GM19468 (cell line): ENCODE measurements around the gene MAP4K2.
"Not testable (repeated sequence)": the region's sequence is repeated elsewhere in the genome, so short reads cannot be mapped to it uniquely, and the experiment has no call there.

Experiments used
- ATAC-seq: cut with Tn5 transposase; IDR thresholded peaks from one replicate; pipeline ENCODE4 v1.9.1; 2021; ENCODE audit warnings: mild to moderate bottlenecking, moderate library complexity, moderate number of reproducible peaks; ENCODE audit not compliant: unreplicated experiment; ENCODE audit errors: extremely low read depth

MAP4K2 gene

DNA sequence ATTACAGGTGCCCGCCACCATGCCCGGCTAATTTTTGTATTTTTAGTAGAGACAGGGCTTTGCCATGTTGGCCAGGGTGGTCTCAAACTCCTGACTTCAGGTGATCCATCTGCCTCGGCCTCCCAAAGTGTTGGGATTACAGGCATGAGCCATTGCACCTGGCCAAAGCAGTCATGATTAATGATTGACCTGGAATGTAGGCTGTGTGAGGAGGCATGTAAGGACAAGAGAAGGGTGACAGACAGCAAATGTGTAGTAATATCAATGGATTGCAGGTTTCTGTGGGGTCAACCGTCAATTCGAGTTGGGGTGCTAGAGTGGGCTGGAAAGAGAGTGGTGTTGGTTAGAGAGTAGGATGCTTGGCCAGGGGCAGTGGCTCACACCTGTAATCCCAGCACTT is 12.4 kb upstream of the MAP4K2 start:
- ATAC-seq = not testable (repeated sequence)

DNA sequence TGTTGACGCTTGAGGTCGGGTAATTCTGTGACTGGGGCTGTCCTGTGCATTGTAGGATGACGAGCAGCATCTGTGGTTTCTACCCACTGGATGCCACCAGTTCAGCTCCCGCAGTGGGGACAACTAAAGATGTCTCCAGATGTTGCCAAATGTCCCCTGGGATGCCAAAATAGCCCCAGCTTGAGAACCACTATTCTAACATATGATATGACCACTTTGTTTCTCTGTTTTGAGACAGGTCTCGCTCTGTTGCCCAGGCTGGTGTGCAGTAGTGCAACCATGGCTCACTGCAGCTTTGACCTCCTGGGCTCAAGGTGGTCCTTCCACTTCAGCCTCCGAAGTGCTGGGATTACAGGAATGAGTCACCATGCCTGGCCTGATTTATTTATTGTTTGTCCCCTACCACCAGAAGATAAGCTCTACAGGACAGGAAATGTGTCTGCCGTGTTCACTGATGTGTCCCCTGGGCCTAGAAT is 11.7 kb upstream of the MAP4K2 start:
- no peak for ATAC-seq

DNA sequence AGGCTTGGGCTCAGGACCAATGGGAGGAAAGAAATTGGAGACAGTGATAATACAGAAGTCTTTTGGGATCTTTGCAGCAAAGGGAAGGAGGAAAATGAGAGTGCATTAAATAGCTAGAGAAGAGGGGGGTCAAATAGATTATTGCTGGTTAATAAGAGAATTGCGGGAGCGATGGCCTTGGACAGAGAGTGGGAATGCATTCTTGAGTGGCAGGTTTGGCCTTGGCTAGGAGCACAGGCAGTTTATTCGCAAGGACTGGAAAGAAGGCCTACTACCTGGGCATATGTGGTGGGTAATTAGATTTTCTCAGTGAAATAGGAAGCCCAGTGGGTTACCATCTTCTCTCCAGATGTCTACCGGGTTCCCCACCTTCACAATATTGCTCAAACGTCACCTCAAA is 10.8 kb upstream of the MAP4K2 start:
- ATAC-seq = no peak

DNA sequence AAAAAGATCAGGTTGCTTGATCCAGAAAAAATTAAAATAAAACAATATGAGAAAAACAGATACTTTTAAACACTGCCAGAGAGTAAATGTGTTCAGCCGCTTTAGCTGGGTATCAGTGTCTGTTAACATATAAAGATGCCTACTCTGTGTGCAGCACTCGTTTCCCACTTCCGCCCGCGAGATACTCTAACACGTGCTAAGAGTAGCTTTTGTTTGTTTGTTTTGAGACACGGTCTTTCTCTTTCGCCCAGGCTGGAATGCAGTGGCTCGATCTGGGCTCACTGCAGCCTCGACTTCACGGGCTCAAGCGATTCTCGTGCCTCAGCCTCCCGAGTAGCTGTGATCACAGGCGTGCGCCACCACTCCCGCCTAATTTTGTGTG is 7.9 kb upstream of the MAP4K2 start:
- no peak for ATAC-seq

DNA sequence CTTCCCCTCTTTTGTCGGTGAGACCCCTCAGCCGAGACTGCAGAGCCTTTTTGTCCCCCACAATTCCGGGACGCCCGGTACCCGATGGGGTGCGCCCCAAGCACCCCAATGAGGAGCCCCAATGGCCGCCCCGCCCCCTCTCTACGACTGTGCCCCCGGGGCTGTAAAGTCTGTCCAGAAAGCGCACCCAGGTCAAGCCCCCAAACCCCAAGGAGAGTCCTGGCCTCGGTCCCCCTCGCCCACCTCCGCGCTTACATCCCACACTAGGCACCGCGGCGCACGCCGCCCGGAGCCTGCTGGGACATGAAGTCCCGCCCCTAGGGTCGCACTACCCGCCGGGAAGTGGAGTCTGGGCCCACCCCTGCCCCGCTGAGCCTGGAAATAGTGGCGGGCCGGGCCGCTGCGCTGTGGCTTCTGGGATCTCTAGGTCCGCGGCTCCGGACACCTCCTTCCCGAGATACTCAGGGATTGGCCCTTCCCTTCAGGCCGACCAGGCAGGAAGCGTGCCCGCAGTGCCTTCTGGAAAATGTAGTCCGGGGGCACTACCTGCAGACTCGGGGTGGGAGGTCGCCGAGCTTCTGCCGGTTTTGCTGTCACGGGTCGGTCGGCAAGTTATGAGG is 7.4 kb upstream of the MAP4K2 start, which contains the start of gene MEN1:
MEN1 (minus strand) TSS at position 281 of the 620 bp plus-strand sequence. CDS start 442 bp downstream, outside the sequence.
- ATAC-seq = peak; percentile 20

DNA sequence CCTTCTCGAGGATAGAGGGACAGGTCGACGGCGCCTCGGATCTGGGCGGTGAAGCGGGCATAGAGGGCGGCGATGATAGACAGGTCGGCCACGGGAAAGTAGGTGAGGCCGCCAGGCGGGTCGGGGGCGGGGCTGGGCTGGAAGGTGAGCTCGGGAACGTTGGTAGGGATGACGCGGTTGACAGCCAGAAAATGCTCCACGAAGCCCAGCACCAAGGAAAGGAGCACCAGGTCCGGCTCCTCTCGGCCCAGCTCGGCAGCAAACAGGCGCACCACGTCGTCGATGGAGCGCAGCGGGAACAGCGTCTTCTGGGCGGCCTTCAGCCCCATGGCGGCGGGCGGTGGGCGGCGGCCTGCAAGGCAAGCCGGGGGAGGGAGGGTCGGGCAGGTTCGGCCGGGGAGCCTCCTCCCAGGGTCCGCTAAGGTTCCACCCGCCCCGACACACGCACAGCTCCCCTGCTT is 6.8 kb upstream of the MAP4K2 start:
- no peak for ATAC-seq

GRCh38 chr11:64805481-64805880 is 2.5 kb upstream of the MAP4K2 start:
- no peak for ATAC-seq

- ATAC-seq = no peak
These were observed 1.6 kb upstream of the MAP4K2 start for GRCh38 chr11:64804346-64805210.

GRCh38 chr11:64803846-64804345 is 882 bp upstream of the MAP4K2 start:
- ATAC-seq = no peak

DNA sequence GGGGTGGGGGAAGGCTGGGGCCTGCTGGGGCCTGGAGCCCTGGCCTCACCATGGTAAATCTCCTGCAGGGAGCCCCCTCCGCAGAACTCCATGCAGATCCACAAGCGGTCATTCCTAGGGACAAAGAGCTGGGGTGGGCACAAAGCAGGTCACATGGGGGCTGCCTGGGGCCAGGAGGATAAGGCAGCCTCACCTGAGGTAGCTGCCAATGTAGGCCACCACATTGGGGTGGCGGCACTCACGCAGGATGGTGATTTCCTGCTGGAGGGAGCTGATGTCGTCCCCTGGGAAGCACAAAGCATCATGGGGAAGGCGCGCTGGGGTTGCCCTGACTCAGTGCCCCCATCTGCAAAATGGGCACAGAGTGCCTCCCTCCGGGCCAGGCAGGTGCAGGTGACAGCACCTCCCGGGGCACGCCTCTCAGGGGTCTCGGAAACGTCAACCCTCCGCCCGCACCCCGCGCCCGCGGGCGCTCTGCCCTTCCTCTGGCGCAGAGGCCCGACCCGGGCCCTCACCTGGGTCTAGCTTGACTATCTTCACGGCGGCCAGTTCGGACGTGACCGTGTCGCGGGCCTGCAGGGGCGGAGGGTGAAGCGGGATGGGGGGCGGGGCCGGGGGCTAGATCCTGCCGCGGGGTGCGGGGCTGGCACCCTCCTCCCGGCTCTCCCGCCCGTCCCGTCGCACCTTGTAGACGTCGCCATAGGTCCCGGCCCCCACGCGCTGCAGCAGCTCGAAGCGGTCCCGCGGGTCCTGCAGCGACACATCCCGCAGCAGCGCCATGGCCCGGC is 450 bp downstream of the MAP4K2 start:
- no peak for ATAC-seq

DNA sequence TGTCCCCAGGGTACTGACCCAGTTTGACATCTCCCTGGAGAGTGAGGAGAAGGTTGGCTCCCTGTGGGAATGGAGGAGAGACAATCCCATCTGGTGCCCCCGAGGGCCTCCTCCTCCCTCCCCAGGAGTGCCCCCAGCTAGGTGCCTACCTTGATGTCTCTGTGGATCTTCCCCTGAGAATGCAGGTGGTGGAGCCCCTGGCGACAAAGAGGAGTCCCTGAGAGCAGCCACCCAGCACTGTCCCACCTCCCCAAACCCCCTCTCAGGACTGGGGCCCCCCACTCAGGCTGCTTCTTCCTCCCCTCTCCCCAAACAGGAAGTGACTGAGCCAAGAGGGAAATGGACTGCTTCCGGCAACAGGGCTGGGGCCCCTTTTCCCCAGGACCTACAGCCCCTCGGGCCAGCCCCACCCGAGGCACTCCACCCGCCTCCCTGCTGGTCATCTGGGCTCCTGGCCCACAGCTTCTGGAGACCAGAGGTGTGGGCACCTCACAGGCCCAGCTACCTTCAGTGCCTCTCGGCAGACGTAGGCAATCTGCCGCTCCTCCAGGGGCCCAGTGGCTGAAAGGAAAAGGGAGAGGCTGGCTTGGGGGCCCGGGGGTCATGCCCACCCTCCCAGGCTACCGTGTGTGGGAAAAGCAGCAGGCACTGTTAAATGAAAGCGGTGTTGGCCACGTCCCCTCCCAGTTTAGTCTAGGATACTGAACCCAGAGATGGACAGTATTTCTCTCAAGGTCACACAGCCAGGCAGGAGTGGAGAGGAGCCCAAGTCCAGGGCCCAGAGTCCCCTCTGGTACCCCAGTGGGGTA is 1.2 kb downstream of the MAP4K2 start:
- ATAC-seq = no peak

DNA sequence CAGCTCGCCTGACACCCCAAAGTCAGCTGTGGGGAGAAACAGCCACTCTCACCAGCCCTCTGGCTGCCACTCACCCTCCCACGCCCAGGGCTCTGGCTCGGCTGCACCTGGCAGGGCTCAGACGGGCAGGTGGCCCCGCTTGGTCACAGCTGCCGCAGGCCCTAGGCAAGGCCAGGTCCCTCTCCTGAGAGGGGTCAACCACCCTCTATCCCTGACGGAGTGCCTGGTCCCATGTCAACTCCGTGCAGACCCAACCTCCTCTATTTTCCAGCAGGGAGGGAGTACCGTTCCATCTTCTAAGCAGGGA is 1.9 kb downstream of the MAP4K2 start:
- ATAC-seq = no peak

DNA sequence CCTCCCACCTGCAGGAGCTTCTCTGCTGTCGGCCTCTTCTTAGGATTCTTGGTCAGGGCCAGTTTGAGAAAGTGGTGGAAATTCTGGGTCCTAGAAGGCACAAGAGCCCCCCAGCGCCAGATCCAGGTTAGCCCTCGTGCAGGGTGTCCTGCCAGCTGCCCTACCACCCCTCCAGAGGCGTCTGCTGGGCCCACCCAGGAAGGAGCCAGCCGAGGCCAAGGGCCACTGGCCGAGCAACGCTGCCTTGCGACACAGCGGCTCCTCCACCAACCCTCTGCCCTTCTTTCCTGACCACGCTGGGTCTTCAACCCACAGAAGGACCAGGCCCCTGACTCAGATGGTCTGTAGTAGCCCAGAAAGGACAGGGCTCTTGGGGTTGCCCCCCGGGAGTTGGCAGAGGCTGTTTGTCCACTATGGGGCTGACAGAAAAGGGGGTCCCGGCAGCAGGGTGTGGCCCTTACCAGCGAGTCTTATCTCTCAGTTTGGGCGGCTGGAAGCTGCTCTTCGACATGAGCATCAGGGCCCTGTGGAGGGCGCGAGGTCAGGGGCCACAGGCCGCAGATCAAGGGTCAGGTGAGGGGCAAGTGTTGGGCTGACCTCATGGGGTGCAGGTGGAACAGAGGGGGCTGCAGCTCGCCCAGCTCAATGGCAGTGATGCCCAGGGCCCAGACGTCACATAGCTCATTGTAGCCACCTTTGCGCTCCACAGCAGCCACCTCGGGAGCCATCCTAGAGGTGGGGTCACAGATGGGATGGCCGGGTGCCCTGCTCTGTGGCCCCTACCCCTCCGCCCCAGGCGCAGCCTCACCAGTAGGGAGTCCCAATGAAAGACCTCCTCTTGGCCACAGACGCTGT is 2.5 kb downstream of the MAP4K2 start:
- no peak for ATAC-seq

DNA sequence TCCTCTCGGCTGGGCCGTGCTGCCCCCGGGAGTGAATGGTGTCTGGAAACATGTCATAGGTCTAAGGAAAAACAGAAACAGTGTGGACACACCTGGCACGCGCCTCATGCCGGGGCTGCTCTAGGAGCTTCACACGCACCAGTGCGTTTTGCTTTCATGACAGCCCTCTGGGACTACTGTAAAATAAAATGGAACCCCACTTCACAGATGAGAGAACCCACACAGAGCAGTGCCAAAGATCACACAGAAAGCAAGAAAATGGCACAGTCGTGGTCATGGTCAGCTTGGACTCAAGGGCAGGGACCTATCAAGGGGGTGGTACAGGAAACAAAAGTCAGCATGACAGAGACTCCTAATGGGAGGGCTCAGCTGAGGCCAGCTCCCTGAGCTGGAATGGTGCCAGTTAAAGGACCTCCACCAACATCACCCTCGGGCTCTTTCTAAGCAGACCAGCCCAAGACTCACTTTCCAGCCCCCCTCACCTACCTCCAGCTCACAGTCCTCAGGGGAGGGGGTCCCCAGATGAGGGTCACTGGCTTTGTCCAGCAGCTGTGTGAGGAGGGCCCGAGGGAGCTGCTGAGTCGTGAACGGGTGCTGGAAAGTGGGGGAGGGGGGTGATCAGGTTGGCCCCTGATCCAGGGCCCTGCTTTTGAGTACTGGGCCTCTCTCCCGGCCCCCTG is 3.3 kb downstream of the MAP4K2 start:
- no peak for ATAC-seq

DNA sequence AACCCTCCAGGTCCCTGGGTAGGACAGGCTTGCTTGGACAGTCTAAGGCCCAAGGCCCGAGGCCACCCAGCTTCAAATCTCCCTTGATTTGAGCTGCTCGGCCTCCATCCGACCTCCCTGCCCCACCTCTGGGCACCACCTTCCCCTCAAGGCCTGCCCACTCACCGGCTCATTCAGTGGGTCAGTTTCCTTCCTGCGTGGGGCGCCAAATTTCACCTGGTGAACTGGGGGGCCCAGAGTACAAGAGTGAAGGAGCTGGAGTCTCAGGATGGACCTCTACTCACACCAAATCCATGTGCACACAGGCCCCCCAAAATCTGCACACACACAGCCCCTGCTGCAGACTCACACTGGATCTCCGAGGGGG is 3.8 kb downstream of the MAP4K2 start:
- ATAC-seq = no peak

- ATAC-seq = no peak
These were observed 6.1 kb downstream of the MAP4K2 start for GRCh38 chr11:64796757-64797541.

- no peak for ATAC-seq
These were observed 6.8 kb downstream of the MAP4K2 start for GRCh38 chr11:64796047-64796756.
